Measurements from ENCODE around the gene NPHP4.

Gene NPHP4

DNA sequence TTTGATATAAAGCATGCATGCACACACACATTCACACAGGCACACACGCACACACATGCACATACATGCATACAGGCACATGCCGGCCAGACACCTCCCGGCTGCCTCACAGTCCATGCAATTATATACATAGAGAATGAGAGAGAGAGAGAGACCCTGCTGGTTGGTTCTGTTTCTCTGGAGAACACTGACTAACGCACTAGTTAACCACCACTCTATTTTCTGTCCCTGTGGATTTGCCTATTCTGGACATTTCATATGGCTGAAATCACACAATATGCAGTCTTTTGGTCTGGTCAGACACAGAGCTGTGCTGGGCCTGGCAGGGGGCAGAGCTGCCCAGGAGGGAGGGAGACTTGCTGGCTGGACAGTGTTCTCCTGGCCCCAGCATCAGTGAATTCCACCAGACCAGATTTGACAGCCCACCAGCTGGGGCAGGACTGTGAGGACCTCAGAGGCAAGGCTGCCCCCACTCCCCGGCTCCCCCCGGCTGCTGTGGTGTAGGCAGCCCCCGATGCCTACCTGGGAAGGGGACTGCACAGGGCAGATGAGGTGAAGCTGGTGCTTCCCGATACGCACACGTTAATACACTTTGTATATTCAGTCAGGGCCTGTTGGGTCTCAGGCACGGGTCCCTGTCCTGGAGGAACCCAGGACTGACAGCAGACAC, 152.2 kb downstream of the NPHP4 start:
- H3K27me3 ChIP-seq (replicated peaks; ENCODE audit: insufficient read depth, low read length), result peaks cover 95% of the 10 kb centered on the region
- H3K27ac ChIP-seq (ENCODE audit: low read length), result no peak overlapping the region
- TF ChIP-seq EZH2 (optimal IDR thresholded peaks at IDR 0.05; ENCODE audit: low read depth, low read length) (no peak), CTCF (IDR thresholded peaks at IDR 0.05; ENCODE audit: low read length) (no peak), EZH2phosphoT487 (IDR thresholded peaks at IDR 0.05; ENCODE audit: low read length) (no peak)
- H4K20me1 ChIP-seq (ENCODE audit: insufficient read depth, low read length), result no peaks in the 10 kb centered on the region
- H3K36me3 ChIP-seq (replicated peaks; ENCODE audit: insufficient read depth, low read length), result no peaks in the 10 kb centered on the region
- no peaks in the 10 kb centered on the region for H3K9me3 ChIP-seq (replicated peaks; ENCODE audit: insufficient read depth, low read length)
- no peaks in the 10 kb centered on the region for H3K79me2 ChIP-seq (ENCODE audit: low read length)
- H3K4me2 ChIP-seq (ENCODE audit: low read depth, low read length), result no peak overlapping the region
- no peak overlapping the region for H3K4me3 ChIP-seq (ENCODE audit: low read length)
- no peak overlapping the region for H2AFZ ChIP-seq (ENCODE audit: low read length)
- DNase-seq, result no peak
- H3K4me1 ChIP-seq (ENCODE audit: low read length), result no peaks in the 10 kb centered on the region
- H3F3A ChIP-seq (ENCODE audit: insufficient read depth, low read length), result no peaks in the 10 kb centered on the region
- no peaks in the 10 kb centered on the region for H3K9me2 ChIP-seq (replicated peaks; ENCODE audit: insufficient read depth, low read length)
- no peak overlapping the region for H3K9ac ChIP-seq (ENCODE audit: low read length)

GRCh38 chr1:5839161-5839880, 152.9 kb downstream of the NPHP4 start:
- TF ChIP-seq CTCF (IDR thresholded peaks at IDR 0.05; ENCODE audit: low read length) (no peak), EZH2 (optimal IDR thresholded peaks at IDR 0.05; ENCODE audit: low read depth, low read length) (no peak), EZH2phosphoT487 (IDR thresholded peaks at IDR 0.05; ENCODE audit: low read length) (no peak)
- H3F3A ChIP-seq (ENCODE audit: insufficient read depth, low read length), result no peaks in the 10 kb centered on the region
- no peak overlapping the region for H3K27ac ChIP-seq (ENCODE audit: low read length)
- DNase-seq, result no peak
- no peaks in the 10 kb centered on the region for H3K9me3 ChIP-seq (replicated peaks; ENCODE audit: insufficient read depth, low read length)
- H3K9ac ChIP-seq (ENCODE audit: low read length), result no peak overlapping the region
- no peaks in the 10 kb centered on the region for H3K79me2 ChIP-seq (ENCODE audit: low read length)
- no peaks in the 10 kb centered on the region for H4K20me1 ChIP-seq (ENCODE audit: insufficient read depth, low read length)
- H3K27me3 ChIP-seq (replicated peaks; ENCODE audit: insufficient read depth, low read length), result peaks cover 96% of the 10 kb centered on the region
- H3K4me3 ChIP-seq (ENCODE audit: low read length), result no peak overlapping the region
- no peak overlapping the region for H2AFZ ChIP-seq (ENCODE audit: low read length)
- no peaks in the 10 kb centered on the region for H3K36me3 ChIP-seq (replicated peaks; ENCODE audit: insufficient read depth, low read length)
- no peak overlapping the region for H3K4me2 ChIP-seq (ENCODE audit: low read depth, low read length)
- H3K4me1 ChIP-seq (ENCODE audit: low read length), result no peaks in the 10 kb centered on the region
- H3K9me2 ChIP-seq (replicated peaks; ENCODE audit: insufficient read depth, low read length), result no peaks in the 10 kb centered on the region

GRCh38 chr1:5837976-5838653, 154.1 kb downstream of the NPHP4 start:
- Histone ChIP-seq H3K9me3 (replicated peaks; ENCODE audit: insufficient read depth, low read length) (no peaks in the 10 kb centered on the region), H3K4me1 (ENCODE audit: low read length) (no peaks in the 10 kb centered on the region), H3K4me2 (ENCODE audit: low read depth, low read length) (no peak overlapping the region), H3K9me2 (replicated peaks; ENCODE audit: insufficient read depth, low read length) (no peaks in the 10 kb centered on the region), H3K4me3 (ENCODE audit: low read length) (no peak overlapping the region), H4K20me1 (ENCODE audit: insufficient read depth, low read length) (no peaks in the 10 kb centered on the region), H3K36me3 (replicated peaks; ENCODE audit: insufficient read depth, low read length) (no peaks in the 10 kb centered on the region), H3K79me2 (ENCODE audit: low read length) (no peaks in the 10 kb centered on the region), H3K9ac (ENCODE audit: low read length) (no peak overlapping the region), H2AFZ (ENCODE audit: low read length) (no peak overlapping the region), H3K27me3 (replicated peaks; ENCODE audit: insufficient read depth, low read length) (peaks cover 96% of the 10 kb centered on the region), H3K27ac (ENCODE audit: low read length) (no peak overlapping the region), H3F3A (ENCODE audit: insufficient read depth, low read length) (no peaks in the 10 kb centered on the region)
- TF ChIP-seq CTCF (IDR thresholded peaks at IDR 0.05; ENCODE audit: low read length), result no peak
- no peak for TF ChIP-seq EZH2phosphoT487 (IDR thresholded peaks at IDR 0.05; ENCODE audit: low read length)
- TF ChIP-seq EZH2 (optimal IDR thresholded peaks at IDR 0.05; ENCODE audit: low read depth, low read length), result no peak
- no peak for DNase-seq

All from MM.1S (cell line).